Neural crest cell (in vitro differentiated cells): ENCODE results near the gene RAB3D. TPM values are rescaled to one million over a fixed set of nuclear protein-coding genes. Genes with fewer than 3 reads are reported as not detected.
A peak's percentile ranks its signal among the peaks of the same experiment; 100 is the strongest.

Source experiments
- DNase-seq: peaks from one replicate; pipeline ENCODE4 v3.0.0; 2021; ENCODE audit warnings: low read depth, mixed read lengths, low spot score
- H3K27ac Mint-ChIP-seq: one replicate; pipeline ENCODE4 v1.8.0; 2021; ENCODE audit warnings: mild to moderate bottlenecking, mixed read lengths; ENCODE audit not compliant: unreplicated experiment
- H3K27me3 Mint-ChIP-seq: 2 replicates; pipeline ENCODE4 v1.8.0; 2021; ENCODE audit warnings: low read depth, mild to moderate bottlenecking, mixed read lengths
- H3K36me3 Mint-ChIP-seq: 2 replicates; pipeline ENCODE4 v1.8.0; 2021; ENCODE audit warnings: low read depth, mild to moderate bottlenecking, mixed read lengths
- H3K4me1 Mint-ChIP-seq: 2 replicates; pipeline ENCODE4 v1.8.0; 2021; ENCODE audit warnings: mixed read lengths
- H3K4me3 Mint-ChIP-seq: one replicate; pipeline ENCODE4 v1.8.0; 2021; ENCODE audit warnings: mild to moderate bottlenecking, mixed read lengths
- H3K9me3 Mint-ChIP-seq: 2 replicates; pipeline ENCODE4 v1.8.0; 2021; ENCODE audit warnings: mixed read lengths
- total RNA-seq: library from RNA; stranded (reverse); gene quantifications from 2 replicates; pipeline ENCODE4 v1.2.1, GENCODE V29; 2021
- TF ChIP-seq, protein P1 (sequence below): fragments of 200-600 bp; sonication (generic); conservative IDR thresholded peaks from 2 replicates; pipeline ENCODE4 v1.5.0; 2021; ENCODE audit warnings: antibody characterized with exemption, mild to moderate bottlenecking

The RAB3D gene
- total RNA-seq, 1 donor from 2014 or later, result 15.1 TPM

DNA sequence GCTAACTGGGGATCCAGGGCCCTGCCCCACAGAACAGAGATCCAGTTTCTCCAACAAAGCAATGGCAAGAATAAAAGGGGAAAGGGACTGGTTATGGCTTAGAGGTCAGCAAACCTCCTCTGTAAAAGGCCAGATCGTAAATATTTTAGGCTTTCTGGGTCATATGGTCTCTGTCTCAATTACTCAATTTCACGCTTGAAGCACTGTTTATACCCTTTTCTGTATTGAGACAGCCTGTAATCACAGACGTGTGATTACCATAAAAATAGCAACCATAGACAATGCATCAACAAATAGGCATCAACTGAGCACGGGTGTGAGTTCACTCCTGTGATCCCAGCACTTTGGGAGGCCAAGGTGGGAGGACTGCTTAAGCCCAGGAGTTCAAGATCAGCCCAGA, 9.3 kb downstream of the RAB3D start:
- Mint-ChIP-seq H3K9me3 (no peaks in the 10 kb centered on the region), H3K36me3 (peaks cover 5% of the 10 kb centered on the region), H3K4me1 (peaks cover 6% of the 10 kb centered on the region), H3K27me3 (no peaks in the 10 kb centered on the region), H3K4me3 (no peak overlapping the region), H3K27ac (no peak overlapping the region)
- TF ChIP-seq, protein P1, sequence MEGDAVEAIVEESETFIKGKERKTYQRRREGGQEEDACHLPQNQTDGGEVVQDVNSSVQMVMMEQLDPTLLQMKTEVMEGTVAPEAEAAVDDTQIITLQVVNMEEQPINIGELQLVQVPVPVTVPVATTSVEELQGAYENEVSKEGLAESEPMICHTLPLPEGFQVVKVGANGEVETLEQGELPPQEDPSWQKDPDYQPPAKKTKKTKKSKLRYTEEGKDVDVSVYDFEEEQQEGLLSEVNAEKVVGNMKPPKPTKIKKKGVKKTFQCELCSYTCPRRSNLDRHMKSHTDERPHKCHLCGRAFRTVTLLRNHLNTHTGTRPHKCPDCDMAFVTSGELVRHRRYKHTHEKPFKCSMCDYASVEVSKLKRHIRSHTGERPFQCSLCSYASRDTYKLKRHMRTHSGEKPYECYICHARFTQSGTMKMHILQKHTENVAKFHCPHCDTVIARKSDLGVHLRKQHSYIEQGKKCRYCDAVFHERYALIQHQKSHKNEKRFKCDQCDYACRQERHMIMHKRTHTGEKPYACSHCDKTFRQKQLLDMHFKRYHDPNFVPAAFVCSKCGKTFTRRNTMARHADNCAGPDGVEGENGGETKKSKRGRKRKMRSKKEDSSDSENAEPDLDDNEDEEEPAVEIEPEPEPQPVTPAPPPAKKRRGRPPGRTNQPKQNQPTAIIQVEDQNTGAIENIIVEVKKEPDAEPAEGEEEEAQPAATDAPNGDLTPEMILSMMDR, result no peak
- no peak for DNase-seq

GRCh38 chr19:11325544-11325943, 13.9 kb downstream of the RAB3D start:
- Mint-ChIP-seq H3K4me3 (no peak overlapping the region), H3K9me3 (no peaks in the 10 kb centered on the region), H3K4me1 (peaks cover 6% of the 10 kb centered on the region), H3K36me3 (peaks cover 2% of the 10 kb centered on the region), H3K27me3 (no peaks in the 10 kb centered on the region), H3K27ac (no peak overlapping the region)
- TF ChIP-seq, protein P1, result no peak
- DNase-seq, result no peak

- Mint-ChIP-seq H3K9me3 (no peaks in the 10 kb centered on the region), H3K27ac (peak overlapping the region; percentile 12), H3K4me1 (peaks cover under 1% of the 10 kb centered on the region), H3K36me3 (peaks cover 2% of the 10 kb centered on the region), H3K4me3 (no peak overlapping the region), H3K27me3 (no peaks in the 10 kb centered on the region)
- DNase-seq, result no peak
- TF ChIP-seq, protein P1, result no peak
Measured at GRCh38 chr19:11324748-11325389, 14.6 kb downstream of the RAB3D start.

DNA sequence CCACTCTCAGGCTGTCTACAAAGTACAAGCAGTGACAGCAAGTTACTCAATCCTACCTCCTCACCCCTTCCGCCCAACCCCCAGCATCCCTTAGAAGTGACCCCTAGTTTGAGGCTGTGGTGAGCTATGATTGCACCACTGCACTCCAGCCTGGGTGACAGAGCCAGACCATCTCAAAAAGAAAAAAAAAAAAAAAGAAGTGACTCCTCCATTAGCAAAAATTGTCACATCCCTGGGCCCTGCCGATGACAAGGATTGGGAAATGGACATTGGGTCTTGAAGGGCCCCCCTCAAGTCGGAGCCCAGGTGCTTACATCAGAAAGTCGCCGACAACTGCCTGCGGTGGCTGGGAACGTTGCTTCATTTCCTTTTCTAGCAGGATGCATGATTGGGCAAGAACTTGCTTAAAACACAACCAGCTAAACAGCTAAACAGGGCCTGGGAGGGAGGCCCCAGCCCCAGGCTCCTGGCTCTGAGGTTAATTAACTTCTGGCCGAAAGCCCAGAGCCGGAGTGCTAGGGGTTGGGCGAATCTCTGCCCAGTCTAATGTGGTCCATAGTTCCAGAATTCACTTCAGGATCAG, 15.3 kb downstream of the RAB3D start:
- Mint-ChIP-seq H3K4me1 (no peaks in the 10 kb centered on the region), H3K27ac (no peak overlapping the region), H3K36me3 (peaks cover 2% of the 10 kb centered on the region), H3K27me3 (no peaks in the 10 kb centered on the region), H3K4me3 (no peak overlapping the region), H3K9me3 (no peaks in the 10 kb centered on the region)
- TF ChIP-seq, protein P1, result no peak
- no peak for DNase-seq

- no peaks in the 10 kb centered on the region for H3K4me1 Mint-ChIP-seq
- no peak for DNase-seq
- no peak overlapping the region for H3K4me3 Mint-ChIP-seq
- H3K9me3 Mint-ChIP-seq, result no peaks in the 10 kb centered on the region
- TF ChIP-seq, protein P1, result no peak
- no peaks in the 10 kb centered on the region for H3K27me3 Mint-ChIP-seq
- H3K36me3 Mint-ChIP-seq, result peaks cover 2% of the 10 kb centered on the region
- H3K27ac Mint-ChIP-seq, result no peak overlapping the region
Measured at GRCh38 chr19:11323601-11324078, 15.8 kb downstream of the RAB3D start.
